IMR-90 (cell line): ENCODE data around the gene DTX1. TPM values are rescaled to one million over a fixed set of nuclear protein-coding genes. Genes with fewer than 3 reads are reported as not detected.

Experiments used
- ATAC-seq: fragments of 200-7000 bp; cut with Tn5 transposase; 2 replicates; pipeline ENCODE4 v1.9.1; 2020; ENCODE audit warnings: low read depth, mild to moderate bottlenecking, moderate library complexity
- BruUV-seq: library from RNA; stranded (reverse); fragments of 400-500 nt; replicated peaks from 2 replicates; lab custom pipeline; 2021; lab: Mats Ljungman, UMichigan
- CTCF ChIA-PET: fragments of 300-600 bp; formaldehyde crosslinking; extraction: SDS; loops from one replicate; lab custom pipeline; 2021; ENCODE audit warnings: antibody characterized with exemption; lab: Yijun Ruan, JAX
- POLR2A ChIA-PET: fragments of 300-600 bp; sonication (Branson Sonifier 250); formaldehyde crosslinking; loops from one replicate; lab custom pipeline; 2022; ENCODE audit warnings: antibody characterized with exemption; ENCODE audit not compliant: unreplicated experiment; lab: Charles Lee
- DNase-seq: peaks from one replicate; pipeline ENCODE4 v3.0.0; 2013
- H2AFZ ChIP-seq: replicated peaks from 2 replicates; pipeline ENCODE3; 2013; ENCODE audit warnings: low read length, mild to moderate bottlenecking; ENCODE audit not compliant: poor library complexity
- H2AK5ac ChIP-seq: 2 replicates; pipeline ENCODE4 v1.6.1; 2013; ENCODE audit warnings: low read depth, low read length, inconsistent platforms
- H2AK9ac ChIP-seq: replicated peaks from 2 replicates; pipeline ENCODE3; 2013; ENCODE audit warnings: mild to moderate bottlenecking, low read depth, low read length, moderate library complexity; ENCODE audit not compliant: poor library complexity
- H2BK120ac ChIP-seq: 2 replicates; pipeline ENCODE4 v1.6.1; 2013; ENCODE audit warnings: low read depth, low read length, inconsistent platforms
- H2BK15ac ChIP-seq: 3 replicates; pipeline ENCODE4 v1.6.1; 2013; ENCODE audit warnings: low read depth, low read length, inconsistent platforms
- H2BK20ac ChIP-seq: 2 replicates; pipeline ENCODE4 v1.6.1; 2013; ENCODE audit warnings: low read depth, mild to moderate bottlenecking, inconsistent platforms, low read length, moderate library complexity
- H2BK5ac ChIP-seq: 2 replicates; pipeline ENCODE4 v1.6.1; 2013; ENCODE audit warnings: mild to moderate bottlenecking, low read depth, low read length, inconsistent platforms; ENCODE audit not compliant: poor library complexity, severe bottlenecking
- H3K14ac ChIP-seq: replicated peaks from 2 replicates; pipeline ENCODE4 v1.6.1; 2013; ENCODE audit warnings: low read depth, low read length, inconsistent platforms
- H3K18ac ChIP-seq: 2 replicates; pipeline ENCODE4 v1.6.1; 2013; ENCODE audit warnings: low read depth, low read length, control low read depth
- H3K23ac ChIP-seq: 2 replicates; pipeline ENCODE4 v1.6.1; 2013; ENCODE audit warnings: low read depth, low read length, inconsistent platforms
- H3K27ac ChIP-seq: 2 replicates; pipeline ENCODE4 v1.5.1; 2013; ENCODE audit warnings: mild to moderate bottlenecking, control low read depth, low read length; ENCODE audit not compliant: insufficient read depth
- H3K27me3 ChIP-seq: 2 replicates; pipeline ENCODE4 v1.6.1; 2013; ENCODE audit warnings: low read length; ENCODE audit not compliant: control insufficient read depth, insufficient read depth
- H3K36me3 ChIP-seq: 2 replicates; pipeline ENCODE4 v1.6.1; 2013; ENCODE audit warnings: low read length, mixed read lengths; ENCODE audit not compliant: control insufficient read depth, insufficient read depth
- H3K4ac ChIP-seq: 2 replicates; pipeline ENCODE4 v1.6.1; 2013; ENCODE audit warnings: low read depth, low read length, inconsistent platforms
- H3K4me1 ChIP-seq: 2 replicates; pipeline ENCODE4 v1.6.1; 2013; ENCODE audit warnings: low read length, mixed read lengths; ENCODE audit not compliant: control insufficient read depth, insufficient read depth
- H3K4me2 ChIP-seq: 2 replicates; pipeline ENCODE4 v1.6.1; 2013; ENCODE audit warnings: low read depth, mild to moderate bottlenecking, control low read depth, low read length, moderate library complexity
- H3K4me3 ChIP-seq: 2 replicates; pipeline ENCODE4 v1.5.1; 2013; ENCODE audit warnings: low read depth, mild to moderate bottlenecking, control low read depth, low read length, moderate library complexity; ENCODE audit not compliant: insufficient read depth
- H3K56ac ChIP-seq: 2 replicates; pipeline ENCODE4 v1.6.1; 2013; ENCODE audit warnings: low read length, inconsistent platforms; ENCODE audit not compliant: insufficient read depth; ENCODE audit errors: extremely low read depth
- H3K79me1 ChIP-seq, 2 experiments: 2 replicates each; pipeline ENCODE4 v1.6.1; 2013; ENCODE audit warnings: low read length in 2 of 2, inconsistent platforms in 1 of 2, low read depth in 1 of 2
- H3K9ac ChIP-seq: 2 replicates; pipeline ENCODE4 v1.6.1; 2013; ENCODE audit warnings: low read depth, low read length, control low read depth
- H3K9me1 ChIP-seq: 2 replicates; pipeline ENCODE4 v1.6.1; 2013; ENCODE audit warnings: low read length, inconsistent platforms; ENCODE audit not compliant: insufficient read depth
- H3K9me3 ChIP-seq: 2 replicates; pipeline ENCODE4 v1.6.1; 2013; ENCODE audit warnings: low read length; ENCODE audit not compliant: control insufficient read depth, insufficient read depth
- H4K20me1 ChIP-seq: 2 replicates; pipeline ENCODE4 v1.6.1; 2013; ENCODE audit warnings: low read length, inconsistent platforms; ENCODE audit not compliant: insufficient read depth
- H4K5ac ChIP-seq: 2 replicates; pipeline ENCODE4 v1.6.1; 2013; ENCODE audit warnings: mild to moderate bottlenecking, low read depth, low read length, control low read depth
- H4K8ac ChIP-seq, 2 experiments: 2 replicates each; pipeline ENCODE4 v1.6.1; 2013; ENCODE audit warnings: low read depth in 2 of 2, low read length in 2 of 2, control low read depth in 1 of 2, inconsistent platforms in 1 of 2
- H4K91ac ChIP-seq: 2 replicates; pipeline ENCODE4 v1.6.1; 2013; ENCODE audit warnings: low read depth, low read length, inconsistent platforms; ENCODE audit not compliant: insufficient read depth
- BHLHE40 ChIP-seq: fragments of 150-350 bp; IDR thresholded peaks from 2 replicates; pipeline ENCODE4 v1.6.1; 2016; ENCODE audit warnings: mild to moderate bottlenecking, low read depth, low read length
- CEBPB ChIP-seq: IDR thresholded peaks from 2 replicates; pipeline ENCODE4 v1.6.1; 2012; ENCODE audit warnings: low read depth, low read length, improper control_type of control experiment
- ELK1 ChIP-seq: fragments of 150-350 bp; IDR thresholded peaks from 2 replicates; pipeline ENCODE4 v1.6.1; 2016; ENCODE audit warnings: low read depth, mild to moderate bottlenecking, low read length, moderate library complexity, borderline replicate concordance
- MAFK ChIP-seq: IDR thresholded peaks from 2 replicates; pipeline ENCODE4 v1.6.1; 2012; ENCODE audit warnings: low read depth, low read length, improper control_type of control experiment
- MAZ ChIP-seq: IDR thresholded peaks from 2 replicates; pipeline ENCODE4 v1.6.1; 2012; ENCODE audit warnings: low read depth, mild to moderate bottlenecking, low read length, improper control_type of control experiment, moderate library complexity, borderline replicate concordance
- MXI1 ChIP-seq: IDR thresholded peaks from 2 replicates; pipeline ENCODE4 v1.6.1; 2012; ENCODE audit warnings: low read depth, mild to moderate bottlenecking, low read length, moderate library complexity, borderline replicate concordance
- NFE2L2 ChIP-seq: fragments of 150-350 bp; IDR thresholded peaks from 2 replicates; pipeline ENCODE4 v1.6.1; 2016; ENCODE audit warnings: low read depth, mild to moderate bottlenecking, low read length
- RAD21 ChIP-seq: IDR thresholded peaks from 2 replicates; pipeline ENCODE4 v1.6.1; 2012; ENCODE audit warnings: low read length, improper control_type of control experiment
- RCOR1 ChIP-seq: IDR thresholded peaks from 2 replicates; pipeline ENCODE4 v1.6.1; 2012; ENCODE audit warnings: mild to moderate bottlenecking, low read length, improper control_type of control experiment; ENCODE audit not compliant: insufficient replicate concordance
- RFX5 ChIP-seq: IDR thresholded peaks from 2 replicates; pipeline ENCODE4 v1.8.0; 2012; ENCODE audit warnings: low read depth, mild to moderate bottlenecking, low read length, moderate library complexity
- WGBS, 2 experiments: methylation state at CpG; one replicate each; pipeline versions ENCODE4 v1.1.5 to v1.1.7; 2013; ENCODE audit warnings: missing lambda C conversion rate in 2 of 2; ENCODE audit not compliant: insufficient read length in 1 of 2; ENCODE audit errors: extremely low coverage in 2 of 2; 5-methylcytosine and 5-hydroxymethylcytosine counted together
- dilution Hi-C: fragments of 300-500 bp; cut with HindIII; formaldehyde crosslinking; loops from one replicate; pipeline ENCODE4 v1.14.3; 2018; ENCODE audit warnings: low sequenced_read_pairs; ENCODE audit not compliant: unreplicated experiment
- in situ Hi-C: fragments of 300-500 bp; cut with MboI; formaldehyde crosslinking; loops from 3 replicates; pipeline ENCODE4 v1.14.3; 2019; ENCODE audit warnings: low sequenced_read_pairs, inconsistent platforms, mixed read lengths
- intact Hi-C: fragments of 100-400 bp; cut with micrococcal nuclease; formaldehyde crosslinking; loops from 2 replicates; pipeline ENCODE4 v1.10.0; 2022
- polyA plus RNA-seq, 3 experiments: library from polyadenylated mRNA; depleted of rRNA; stranded (reverse); fragments of >200 nt; gene quantifications; 2 replicates each; pipeline ENCODE4 v1.2.3, GENCODE V29; 2012; ENCODE audit warnings: low replicate concordance in 1 of 3
- total RNA-seq: library from RNA; depleted of rRNA; stranded (reverse); fragments of >200 nt; gene quantifications from 2 replicates; pipeline ENCODE4 v1.2.3, GENCODE V29; 2012
- TF ChIP-seq, protein P1 (sequence below): fragments of 150-350 bp; IDR thresholded peaks from 2 replicates; pipeline ENCODE4 v1.6.1; 2017; ENCODE audit warnings: mild to moderate bottlenecking, antibody characterized with exemption, low read length, low read depth
- TF ChIP-seq, protein P2 (sequence below): conservative IDR thresholded peaks from 2 replicates; pipeline ENCODE4 v1.5.1; 2012; ENCODE audit warnings: mild to moderate bottlenecking, low read depth, low read length, improper control_type of control experiment

DTX1 gene
- total and polyA plus RNA-seq, 2 of the 4 experiments (the other 2 are of a cell fraction): not detected

- H2BK5ac ChIP-seq: no peak overlapping the region
- no peak overlapping the region for H3K4me2 ChIP-seq
- no peak overlapping the region for H3K56ac ChIP-seq
- no peak overlapping the region for H2BK20ac ChIP-seq
- DNase-seq: no peak
- no peak overlapping the region for H3K27ac ChIP-seq
- no peak for TF ChIP-seq MAZ
- TF ChIP-seq BHLHE40: no peak
- TF ChIP-seq, protein P1, sequence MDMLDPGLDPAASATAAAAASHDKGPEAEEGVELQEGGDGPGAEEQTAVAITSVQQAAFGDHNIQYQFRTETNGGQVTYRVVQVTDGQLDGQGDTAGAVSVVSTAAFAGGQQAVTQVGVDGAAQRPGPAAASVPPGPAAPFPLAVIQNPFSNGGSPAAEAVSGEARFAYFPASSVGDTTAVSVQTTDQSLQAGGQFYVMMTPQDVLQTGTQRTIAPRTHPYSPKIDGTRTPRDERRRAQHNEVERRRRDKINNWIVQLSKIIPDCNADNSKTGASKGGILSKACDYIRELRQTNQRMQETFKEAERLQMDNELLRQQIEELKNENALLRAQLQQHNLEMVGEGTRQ: no peak
- TF ChIP-seq RFX5: no peak
- TF ChIP-seq CEBPB: no peak
- TF ChIP-seq, protein P2, sequence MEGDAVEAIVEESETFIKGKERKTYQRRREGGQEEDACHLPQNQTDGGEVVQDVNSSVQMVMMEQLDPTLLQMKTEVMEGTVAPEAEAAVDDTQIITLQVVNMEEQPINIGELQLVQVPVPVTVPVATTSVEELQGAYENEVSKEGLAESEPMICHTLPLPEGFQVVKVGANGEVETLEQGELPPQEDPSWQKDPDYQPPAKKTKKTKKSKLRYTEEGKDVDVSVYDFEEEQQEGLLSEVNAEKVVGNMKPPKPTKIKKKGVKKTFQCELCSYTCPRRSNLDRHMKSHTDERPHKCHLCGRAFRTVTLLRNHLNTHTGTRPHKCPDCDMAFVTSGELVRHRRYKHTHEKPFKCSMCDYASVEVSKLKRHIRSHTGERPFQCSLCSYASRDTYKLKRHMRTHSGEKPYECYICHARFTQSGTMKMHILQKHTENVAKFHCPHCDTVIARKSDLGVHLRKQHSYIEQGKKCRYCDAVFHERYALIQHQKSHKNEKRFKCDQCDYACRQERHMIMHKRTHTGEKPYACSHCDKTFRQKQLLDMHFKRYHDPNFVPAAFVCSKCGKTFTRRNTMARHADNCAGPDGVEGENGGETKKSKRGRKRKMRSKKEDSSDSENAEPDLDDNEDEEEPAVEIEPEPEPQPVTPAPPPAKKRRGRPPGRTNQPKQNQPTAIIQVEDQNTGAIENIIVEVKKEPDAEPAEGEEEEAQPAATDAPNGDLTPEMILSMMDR: no peak
- TF ChIP-seq RAD21: no peak
- TF ChIP-seq MAFK: no peak
- TF ChIP-seq ELK1: no peak
- TF ChIP-seq RCOR1: no peak
- TF ChIP-seq MXI1: no peak
- no peak for TF ChIP-seq NFE2L2
- no peak overlapping the region for H2AK9ac ChIP-seq
- H3K79me1 ChIP-seq: no peaks in the 10 kb centered on the region
- no peak overlapping the region for H2AK5ac ChIP-seq
- H3K14ac ChIP-seq: no peak overlapping the region
- no peaks in the 10 kb centered on the region for H4K20me1 ChIP-seq
- no peak overlapping the region for H3K23ac ChIP-seq
- H3K4ac ChIP-seq: no peak overlapping the region
- ATAC-seq: no peak
- in situ Hi-C loops (no loop called here), intact Hi-C loops (no loop called here), dilution Hi-C loops (no loop called here)
- no peak overlapping the region for H4K5ac ChIP-seq
- 50% methylated on average over 1 of the region's 2 CpGs; no CpG with 5 or more reads in 1 of the 2 experiments for WGBS, 2 experiments
- H4K8ac ChIP-seq: no peak overlapping the region
- ChIA-PET CTCF (no interaction called here), POLR2A (no interaction called here)
- H3K4me1 ChIP-seq: no peaks in the 10 kb centered on the region
- no peak overlapping the region for H2BK120ac ChIP-seq
- no peak overlapping the region for H3K18ac ChIP-seq
- no TSS peak for BruUV-seq
- no peaks in the 10 kb centered on the region for H3K9me1 ChIP-seq
- H3K4me3 ChIP-seq: no peak overlapping the region
- H3K27me3 ChIP-seq: peaks cover 4% of the 10 kb centered on the region; the same call in 1 of the 2 replicates
- no peaks in the 10 kb centered on the region for H3K36me3 ChIP-seq
- H3K9ac ChIP-seq: no peak overlapping the region
- H4K91ac ChIP-seq: no peak overlapping the region
- no peaks in the 10 kb centered on the region for H3K9me3 ChIP-seq
- H2BK15ac ChIP-seq: no peak overlapping the region
- H2AFZ ChIP-seq: no peak overlapping the region
These were observed 56.9 kb downstream of the DTX1 start for GRCh38 chr12:113113397-113113796.
